Activated CD4-positive, CD25-positive, alpha-beta regulatory T cell (primary cell): Measurements from ENCODE around the gene USP21.
"Not testable (repeated sequence)": the region's sequence is repeated elsewhere in the genome, so short reads cannot be mapped to it uniquely, and the experiment has no call there.

Experiments
- DNase-seq, 4 experiments: peaks; one replicate each; lab custom pipeline; 2025; lab: John Stamatoyannopoulos, UW

Gene USP21

GRCh38 chr1:161159087-161159912 is at the start of gene USP21:
USP21 (plus strand) TSS chr1:161159500; CDS start chr1:161160641, 1,141 bp downstream.
- DNase-seq = peak; percentile 81 to 88 (median 84)

GRCh38 chr1:161111117-161111516 is 48.2 kb upstream of the USP21 start:
- DNase-seq = no peak

GRCh38 chr1:161111527-161111926 is 47.8 kb upstream of the USP21 start:
- no peak for DNase-seq

- no peak for DNase-seq
Measured at GRCh38 chr1:161113915-161114314, 45.4 kb upstream of the USP21 start.

GRCh38 chr1:161114556-161114955 is 44.7 kb upstream of the USP21 start:
- no peak for DNase-seq

GRCh38 chr1:161115132-161115711 is 44.1 kb upstream of the USP21 start:
- peak in 1 of 4 experiments; percentile 19 for DNase-seq

GRCh38 chr1:161115961-161116360 is 43.3 kb upstream of the USP21 start:
- not testable (repeated sequence) for DNase-seq

- DNase-seq = peak; percentile 45 to 79 (median 69)
Measured at GRCh38 chr1:161117759-161118581, 41.3 kb upstream of the USP21 start, which contains the start of the genes NIT1 and PFDN2. NIT1 (plus strand) TSS chr1:161118105; CDS start chr1:161118177, 72 bp downstream. PFDN2 (minus strand) TSS chr1:161118037; CDS start chr1:161118026, 11 bp downstream.

GRCh38 chr1:161119092-161119903 is 40.0 kb upstream of the USP21 start:
- peak in 3 of 4 experiments; percentile 12 to 20 (median 15) for DNase-seq

GRCh38 chr1:161121042-161121650 is 38.2 kb upstream of the USP21 start:
- DNase-seq = no peak

- DNase-seq = no peak
Measured at GRCh38 chr1:161121834-161122233, 37.5 kb upstream of the USP21 start.

- DNase-seq = no peak
Measured at GRCh38 chr1:161122967-161123366, 36.3 kb upstream of the USP21 start.

GRCh38 chr1:161127649-161128048 is 31.7 kb upstream of the USP21 start:
- no peak for DNase-seq

- no peak for DNase-seq
Measured at GRCh38 chr1:161128591-161129420, 30.5 kb upstream of the USP21 start.

- DNase-seq = no peak
Measured at GRCh38 chr1:161130266-161130665, 29.0 kb upstream of the USP21 start.

GRCh38 chr1:161131523-161132409 is 27.5 kb upstream of the USP21 start:
- DNase-seq = no peak

- DNase-seq = peak; percentile 63 to 80 (median 78)
Measured at GRCh38 chr1:161132410-161133219, 26.7 kb upstream of the USP21 start, which contains the start of gene DEDD. DEDD (minus strand) TSS chr1:161132667; CDS start chr1:161124462, 8,205 bp downstream.

- DNase-seq = no peak
Measured at GRCh38 chr1:161133220-161133740, 26.0 kb upstream of the USP21 start.
